HL-60 (cell line): Measurements from ENCODE around the gene QRICH2.

ENCODE experiments used
- CTCF ChIP-seq: IDR thresholded peaks from one replicate; pipeline ENCODE4 v1.5.1; 2011; ENCODE audit warnings: low read length, control low read depth, inconsistent platforms; ENCODE audit not compliant: insufficient read depth
- GABPA ChIP-seq: IDR thresholded peaks from 2 replicates; pipeline ENCODE4 v1.6.1; 2012; ENCODE audit warnings: low read depth
- POLR2AphosphoS5 ChIP-seq: IDR thresholded peaks from 2 replicates; pipeline ENCODE4 v1.6.1; 2012; ENCODE audit warnings: low read depth
- TF ChIP-seq, protein P1 (sequence below): IDR thresholded peaks from 2 replicates; pipeline ENCODE4 v1.6.1; 2012; ENCODE audit warnings: low read depth; ENCODE audit not compliant: insufficient replicate concordance

DNA sequence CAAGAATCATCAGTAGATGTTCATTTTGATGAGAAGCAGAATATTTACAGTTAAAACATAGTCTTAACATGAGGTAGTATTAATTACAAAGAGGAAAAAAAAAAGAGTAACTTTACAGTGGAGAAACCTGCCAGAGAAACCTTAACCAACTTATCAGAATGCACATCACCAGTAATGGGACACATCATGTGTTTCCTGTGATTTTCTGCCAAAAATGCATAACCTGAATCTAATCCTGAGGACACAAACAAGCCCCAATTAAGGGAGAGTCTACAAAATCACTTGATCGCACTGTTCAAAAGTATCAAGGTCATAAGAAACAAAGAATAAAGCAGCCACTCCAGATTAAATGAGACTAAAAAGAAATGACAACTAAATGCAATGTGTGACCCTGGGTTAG lies 18.2 kb upstream of the QRICH2 start:
- TF ChIP-seq CTCF (no peak), POLR2AphosphoS5 (no peak), GABPA (no peak)
- TF ChIP-seq, protein P1, sequence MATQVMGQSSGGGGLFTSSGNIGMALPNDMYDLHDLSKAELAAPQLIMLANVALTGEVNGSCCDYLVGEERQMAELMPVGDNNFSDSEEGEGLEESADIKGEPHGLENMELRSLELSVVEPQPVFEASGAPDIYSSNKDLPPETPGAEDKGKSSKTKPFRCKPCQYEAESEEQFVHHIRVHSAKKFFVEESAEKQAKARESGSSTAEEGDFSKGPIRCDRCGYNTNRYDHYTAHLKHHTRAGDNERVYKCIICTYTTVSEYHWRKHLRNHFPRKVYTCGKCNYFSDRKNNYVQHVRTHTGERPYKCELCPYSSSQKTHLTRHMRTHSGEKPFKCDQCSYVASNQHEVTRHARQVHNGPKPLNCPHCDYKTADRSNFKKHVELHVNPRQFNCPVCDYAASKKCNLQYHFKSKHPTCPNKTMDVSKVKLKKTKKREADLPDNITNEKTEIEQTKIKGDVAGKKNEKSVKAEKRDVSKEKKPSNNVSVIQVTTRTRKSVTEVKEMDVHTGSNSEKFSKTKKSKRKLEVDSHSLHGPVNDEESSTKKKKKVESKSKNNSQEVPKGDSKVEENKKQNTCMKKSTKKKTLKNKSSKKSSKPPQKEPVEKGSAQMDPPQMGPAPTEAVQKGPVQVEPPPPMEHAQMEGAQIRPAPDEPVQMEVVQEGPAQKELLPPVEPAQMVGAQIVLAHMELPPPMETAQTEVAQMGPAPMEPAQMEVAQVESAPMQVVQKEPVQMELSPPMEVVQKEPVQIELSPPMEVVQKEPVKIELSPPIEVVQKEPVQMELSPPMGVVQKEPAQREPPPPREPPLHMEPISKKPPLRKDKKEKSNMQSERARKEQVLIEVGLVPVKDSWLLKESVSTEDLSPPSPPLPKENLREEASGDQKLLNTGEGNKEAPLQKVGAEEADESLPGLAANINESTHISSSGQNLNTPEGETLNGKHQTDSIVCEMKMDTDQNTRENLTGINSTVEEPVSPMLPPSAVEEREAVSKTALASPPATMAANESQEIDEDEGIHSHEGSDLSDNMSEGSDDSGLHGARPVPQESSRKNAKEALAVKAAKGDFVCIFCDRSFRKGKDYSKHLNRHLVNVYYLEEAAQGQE: no peak
